HPDE6-E6E7 (cell line): ENCODE measurements around the gene ERCC6L.

Experiments used
- DNase-seq: peaks from one replicate; pipeline ENCODE4 v3.0.0; 2011; ENCODE audit warnings: missing footprints; ENCODE audit errors: extremely low spot score

The ERCC6L gene

GRCh38 chrX:72238721-72239475, at the start of gene ERCC6L:
ERCC6L (minus strand) TSS chrX:72239027; CDS start chrX:72238911, 116 bp downstream.
- peak; percentile 80 for DNase-seq

GRCh38 chrX:72282302-72282701, 43.5 kb upstream of the ERCC6L start:
- no peak for DNase-seq

- DNase-seq, result no peak
These were observed 41.6 kb upstream of the ERCC6L start for GRCh38 chrX:72280321-72280845.

GRCh38 chrX:72276478-72276953, 37.7 kb upstream of the ERCC6L start:
- DNase-seq, result no peak

- no peak for DNase-seq
These were observed 35.7 kb upstream of the ERCC6L start for GRCh38 chrX:72274526-72274925.

- DNase-seq, result no peak
These were observed 34.9 kb upstream of the ERCC6L start for GRCh38 chrX:72273718-72274117.

GRCh38 chrX:72272868-72273267, 34.0 kb upstream of the ERCC6L start:
- DNase-seq, result peak; percentile 61

GRCh38 chrX:72271812-72272211, 33.0 kb upstream of the ERCC6L start:
- no peak for DNase-seq

GRCh38 chrX:72271091-72271788, 32.4 kb upstream of the ERCC6L start:
- no peak for DNase-seq

- DNase-seq, result no peak
These were observed 31.6 kb upstream of the ERCC6L start for GRCh38 chrX:72270316-72270866.

- DNase-seq, result no peak
These were observed 30.9 kb upstream of the ERCC6L start for GRCh38 chrX:72269671-72270251.

- DNase-seq, result no peak
These were observed 30.0 kb upstream of the ERCC6L start for GRCh38 chrX:72268597-72269365.

GRCh38 chrX:72265263-72265662, 26.4 kb upstream of the ERCC6L start:
- no peak for DNase-seq

GRCh38 chrX:72262077-72262476, 23.2 kb upstream of the ERCC6L start:
- no peak for DNase-seq

- no peak for DNase-seq
These were observed 21.6 kb upstream of the ERCC6L start for GRCh38 chrX:72260448-72260847.

GRCh38 chrX:72258174-72258573, 19.3 kb upstream of the ERCC6L start:
- no peak for DNase-seq

- DNase-seq, result no peak
These were observed 17.0 kb upstream of the ERCC6L start for GRCh38 chrX:72255864-72256263.

GRCh38 chrX:72255445-72255844, 16.6 kb upstream of the ERCC6L start:
- no peak for DNase-seq

- DNase-seq, result no peak
These were observed 16.0 kb upstream of the ERCC6L start for GRCh38 chrX:72254816-72255215.

GRCh38 chrX:72253686-72254085, 14.9 kb upstream of the ERCC6L start:
- no peak for DNase-seq

- DNase-seq, result no peak
These were observed 8.5 kb upstream of the ERCC6L start for GRCh38 chrX:72247206-72247942.
